Measurements from ENCODE around the gene ZBTB11. TPM values are rescaled to one million over a fixed set of nuclear protein-coding genes. Genes with fewer than 3 reads are reported as not detected.
A peak's percentile ranks its signal among the peaks of the same experiment; 100 is the strongest.

ZBTB11 gene
- total and polyA plus RNA-seq, 9 of the 15 experiments (the other 6 are each of a cell fraction or from before 2014, with no cell fraction given) = 6.2 to 31.9 (median 21.4) TPM

GRCh38 chr3:101638261-101638745 lies 38.6 kb downstream of the ZBTB11 start:
- no peaks in the 10 kb centered on the region for H4K20me1 ChIP-seq (replicated peaks; ENCODE audit: control insufficient read depth, insufficient read depth, low read length)
- peak overlapping the region; percentile 87 to 91 for H3K9ac ChIP-seq (ENCODE audit: insufficient read depth in 1 of 2, low read depth in 2 of 2, low read length in 2 of 2)
- H3K27me3 ChIP-seq (ENCODE audit: control insufficient read depth in 2 of 2, insufficient read depth in 2 of 2, low read length in 2 of 2) = no peaks in the 10 kb centered on the region
- intact Hi-C loops (cut with micrococcal nuclease) = loop anchor here (5.0 to 10.0 kb wide), 2 partner anchors 126 to 264 kb away; partner anchors contain the start of gene SENP7
- BruUV-seq (replicated peaks) = no TSS peak
- peak; percentile 39 for ATAC-seq
- peaks cover 6 to 17% of the 10 kb centered on the region in 2 experiments; a peak in 4 of 5 replicates for H3K4me1 ChIP-seq (replicated peaks in 1 of 2; ENCODE audit: control insufficient read depth in 2 of 2, insufficient read depth in 2 of 2, low read length in 2 of 2)
- no peaks in the 10 kb centered on the region for H3K9me1 ChIP-seq (ENCODE audit: control insufficient read depth, insufficient read depth, low read length)
- peak in 2 of 4 experiments; percentile 17 to 73 for DNase-seq (ENCODE audit: extremely low read depth in 1 of 4, low spot score in 3 of 4)
- H2AFZ ChIP-seq (ENCODE audit: low read depth, low read length) = peak overlapping the region; percentile 38; the same call in 1 of the 2 replicates
- CTCF ChIA-PET (ENCODE audit: low intra/inter-chr PET ratio) = interaction anchor here (2.8 kb wide), 1 partner anchor 65 kb away, joined by 9 read pairs; the partner anchor contains the start of gene PCNP
- no peak for FAIRE-seq
- no peaks in the 10 kb centered on the region for H3K9me3 ChIP-seq (replicated peaks; ENCODE audit: control insufficient read depth, insufficient read depth, low read depth, low read length)
- peak overlapping the region; percentile 93 for H3K4me2 ChIP-seq (ENCODE audit: insufficient read depth, low read length)
- 3% methylated on average over 10 of the region's 10 CpGs for WGBS (ENCODE audit: insufficient coverage, low coverage, missing lambda C conversion rate)
- in situ Hi-C loops (cut with MboI) = no loop called here
- POLR2A ChIA-PET = interaction anchor here (0.7 to 2.2 kb wide), 3 partner anchors 36 to 71 kb away, joined by 3 to 6 read pairs (median 3); no protein-coding TSS in a partner anchor
- peaks cover 95% of the 10 kb centered on the region for H3K79me2 ChIP-seq (ENCODE audit: control insufficient read depth, insufficient read depth, low read length)
- peak overlapping the region; percentile 86 for H3K27ac ChIP-seq (ENCODE audit: extremely low read depth, low read depth, low read length)
- H3K4me3 ChIP-seq = peak overlapping the region; percentile 63
- peaks cover 54% of the 10 kb centered on the region for H3K36me3 ChIP-seq (ENCODE audit: control insufficient read depth, insufficient read depth, low read length)
- TF ChIP-seq KDM5B (IDR thresholded peaks at IDR 0.05; ENCODE audit: insufficient replicate concordance, low read depth, low read length) (peak; percentile 17), PTBP1 (IDR thresholded peaks at IDR 0.05; ENCODE audit: low read depth, low read length) (peak; percentile 89), E2F1 (CRISPR knock-in tag; IDR thresholded peaks at IDR 0.05) (no peak), CTCF (IDR thresholded peaks at IDR 0.05 in 2 of 3, conservative IDR thresholded peaks at IDR 0.05 in 1 of 3; ENCODE audit: insufficient read depth in 2 of 3, low read depth in 1 of 3, low read length in 3 of 3) (peak; percentile 21 to 49 (median 32); a peak in 3 of 6 replicates), RFX1 (IDR thresholded peaks at IDR 0.05) (no peak), ZNF79 (CRISPR knock-in tag; IDR thresholded peaks at IDR 0.05; ENCODE audit: low read depth) (no peak), HDGF (IDR thresholded peaks at IDR 0.05) (0 out of 2 replicates have a peak, but pooled peaks have one; percentile 17), SP1 (CRISPR knock-in tag; IDR thresholded peaks at IDR 0.05) (no peak), SIN3A (IDR thresholded peaks at IDR 0.05; ENCODE audit: borderline replicate concordance in 2 of 2, control insufficient read depth in 1 of 2, low read depth in 2 of 2, low read length in 2 of 2) (no peak), RBM39 (optimal IDR thresholded peaks at IDR 0.05; ENCODE audit: low read depth, low read length) (no peak), ARID2 (IDR thresholded peaks at IDR 0.05) (no peak)
- TF ChIP-seq, protein P1, sequence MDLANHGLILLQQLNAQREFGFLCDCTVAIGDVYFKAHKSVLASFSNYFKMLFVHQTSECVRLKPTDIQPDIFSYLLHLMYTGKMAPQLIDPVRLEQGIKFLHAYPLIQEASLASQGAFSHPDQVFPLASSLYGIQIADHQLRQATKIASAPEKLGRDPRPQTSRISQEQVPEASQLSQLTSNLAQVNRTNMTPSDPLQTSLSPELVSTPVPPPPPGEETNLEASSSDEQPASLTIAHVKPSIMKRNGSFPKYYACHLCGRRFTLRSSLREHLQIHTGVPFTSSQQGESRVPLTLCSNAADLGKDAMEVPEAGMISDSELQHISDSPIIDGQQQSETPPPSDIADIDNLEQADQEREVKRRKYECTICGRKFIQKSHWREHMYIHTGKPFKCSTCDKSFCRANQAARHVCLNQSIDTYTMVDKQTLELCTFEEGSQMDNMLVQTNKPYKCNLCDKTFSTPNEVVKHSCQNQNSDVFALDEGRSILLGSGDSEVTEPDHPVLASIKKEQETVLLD (IDR thresholded peaks at IDR 0.05) = no peak
- TF ChIP-seq, protein P2, sequence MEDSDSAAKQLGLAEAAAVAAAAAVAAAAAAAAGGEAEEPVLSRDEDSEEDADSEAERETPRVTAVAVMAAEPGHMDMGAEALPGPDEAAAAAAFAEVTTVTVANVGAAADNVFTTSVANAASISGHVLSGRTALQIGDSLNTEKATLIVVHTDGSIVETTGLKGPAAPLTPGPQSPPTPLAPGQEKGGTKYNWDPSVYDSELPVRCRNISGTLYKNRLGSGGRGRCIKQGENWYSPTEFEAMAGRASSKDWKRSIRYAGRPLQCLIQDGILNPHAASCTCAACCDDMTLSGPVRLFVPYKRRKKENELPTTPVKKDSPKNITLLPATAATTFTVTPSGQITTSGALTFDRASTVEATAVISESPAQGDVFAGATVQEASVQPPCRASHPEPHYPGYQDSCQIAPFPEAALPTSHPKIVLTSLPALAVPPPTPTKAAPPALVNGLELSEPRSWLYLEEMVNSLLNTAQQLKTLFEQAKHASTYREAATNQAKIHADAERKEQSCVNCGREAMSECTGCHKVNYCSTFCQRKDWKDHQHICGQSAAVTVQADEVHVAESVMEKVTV (CRISPR knock-in tag; IDR thresholded peaks at IDR 0.05) = no peak

All from K562 (cell line).